PFSK-1 (cell line): Measurements from ENCODE around the gene CXCR5.

Experiments
- FOXP2 ChIP-seq: optimal IDR thresholded peaks from 2 replicates; pipeline ENCODE3; 2011; ENCODE audit warnings: borderline replicate concordance, control low read depth, inconsistent platforms; ENCODE audit not compliant: insufficient read depth; ENCODE audit errors: extremely low read length, extremely low read depth
- POLR2AphosphoS5 ChIP-seq: IDR thresholded peaks from 2 replicates; pipeline ENCODE4 v1.6.1; 2012; ENCODE audit warnings: low read depth, mild to moderate bottlenecking, control low read depth, low read length, moderate library complexity
- REST ChIP-seq, 2 experiments: IDR thresholded peaks; 2 replicates each; pipeline versions ENCODE4 v1.6.1 to v1.8.0; 2011 to 2012; ENCODE audit warnings: low read depth in 2 of 2, low read length in 2 of 2, control low read depth in 1 of 2, inconsistent platforms in 1 of 2, mild to moderate bottlenecking in 1 of 2, moderate library complexity in 1 of 2; ENCODE audit not compliant: insufficient read depth in 1 of 2
- SIN3A ChIP-seq: IDR thresholded peaks from 2 replicates; pipeline ENCODE4 v1.6.1; 2012; ENCODE audit warnings: mild to moderate bottlenecking, low read length, moderate library complexity, borderline replicate concordance; ENCODE audit not compliant: insufficient read depth
- TAF1 ChIP-seq: IDR thresholded peaks from 2 replicates; pipeline ENCODE4 v1.6.1; 2012; ENCODE audit warnings: low read length, control low read depth, borderline replicate concordance; ENCODE audit not compliant: insufficient read depth

CXCR5 gene

GRCh38 chr11:118888398-118888797, 4.7 kb downstream of the CXCR5 start:
- no peak for TF ChIP-seq REST (IDR thresholded peaks at IDR 0.05; ENCODE audit: insufficient read depth in 1 of 2, low read depth in 2 of 2, low read length in 2 of 2)
- no peak for TF ChIP-seq FOXP2
- no peak for TF ChIP-seq SIN3A
- TF ChIP-seq TAF1, result no peak
- TF ChIP-seq POLR2AphosphoS5, result no peak

GRCh38 chr11:118889797-118890196, 6.1 kb downstream of the CXCR5 start:
- no peak for TF ChIP-seq TAF1
- no peak for TF ChIP-seq POLR2AphosphoS5
- no peak for TF ChIP-seq SIN3A
- TF ChIP-seq REST (IDR thresholded peaks at IDR 0.05; ENCODE audit: insufficient read depth in 1 of 2, low read depth in 2 of 2, low read length in 2 of 2), result no peak
- TF ChIP-seq FOXP2, result no peak

- TF ChIP-seq FOXP2 (no peak), REST (IDR thresholded peaks at IDR 0.05; ENCODE audit: insufficient read depth in 1 of 2, low read depth in 2 of 2, low read length in 2 of 2) (no peak), TAF1 (no peak), POLR2AphosphoS5 (no peak), SIN3A (no peak)
Observed at GRCh38 chr11:118892514-118892913, 8.8 kb downstream of the CXCR5 start.

GRCh38 chr11:118892964-118893363, 9.3 kb downstream of the CXCR5 start:
- no peak for TF ChIP-seq TAF1
- no peak for TF ChIP-seq REST (IDR thresholded peaks at IDR 0.05; ENCODE audit: insufficient read depth in 1 of 2, low read depth in 2 of 2, low read length in 2 of 2)
- no peak for TF ChIP-seq FOXP2
- no peak for TF ChIP-seq SIN3A
- TF ChIP-seq POLR2AphosphoS5, result no peak

GRCh38 chr11:118893662-118894061, 10.0 kb downstream of the CXCR5 start:
- no peak for TF ChIP-seq SIN3A
- TF ChIP-seq POLR2AphosphoS5, result no peak
- TF ChIP-seq FOXP2, result no peak
- TF ChIP-seq TAF1, result no peak
- no peak for TF ChIP-seq REST (IDR thresholded peaks at IDR 0.05; ENCODE audit: insufficient read depth in 1 of 2, low read depth in 2 of 2, low read length in 2 of 2)
